Measurements from ENCODE around the gene PML.

DNA sequence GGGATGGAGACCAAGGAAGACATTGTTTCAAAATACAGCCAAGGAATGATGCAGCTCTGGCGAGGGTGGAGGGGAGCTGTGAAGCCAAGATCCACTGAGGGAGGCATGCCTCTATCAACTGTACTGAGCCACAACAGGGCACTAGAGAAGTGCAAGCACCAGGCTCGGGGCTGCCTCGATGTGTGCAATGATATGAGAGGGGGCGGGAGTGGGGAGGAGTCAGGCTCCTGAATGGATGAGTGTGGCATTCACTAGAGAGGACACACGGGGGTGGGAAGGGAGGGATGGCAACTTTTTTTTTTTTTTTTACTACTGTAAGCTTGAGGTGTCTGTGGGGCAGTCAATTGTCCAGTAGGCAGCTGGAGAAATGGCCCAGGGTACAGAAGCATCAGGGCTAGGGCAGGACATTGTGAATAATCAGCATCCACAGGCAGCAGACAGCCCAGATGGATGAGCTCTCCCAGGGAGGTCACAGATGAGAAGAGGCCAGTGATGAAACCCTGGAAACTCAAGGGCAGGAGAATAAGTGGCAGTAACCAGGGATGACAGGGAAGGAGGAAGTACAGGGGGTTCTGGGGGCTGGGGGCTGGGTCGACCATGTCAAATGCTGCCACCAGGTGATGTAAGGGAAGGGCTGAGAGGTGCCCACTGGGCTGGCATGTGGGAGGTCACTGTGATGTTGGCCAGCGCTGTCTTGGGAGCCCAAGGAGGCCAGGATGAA, 8.3 kb upstream of the PML start:
- TF ChIP-seq, protein P1, sequence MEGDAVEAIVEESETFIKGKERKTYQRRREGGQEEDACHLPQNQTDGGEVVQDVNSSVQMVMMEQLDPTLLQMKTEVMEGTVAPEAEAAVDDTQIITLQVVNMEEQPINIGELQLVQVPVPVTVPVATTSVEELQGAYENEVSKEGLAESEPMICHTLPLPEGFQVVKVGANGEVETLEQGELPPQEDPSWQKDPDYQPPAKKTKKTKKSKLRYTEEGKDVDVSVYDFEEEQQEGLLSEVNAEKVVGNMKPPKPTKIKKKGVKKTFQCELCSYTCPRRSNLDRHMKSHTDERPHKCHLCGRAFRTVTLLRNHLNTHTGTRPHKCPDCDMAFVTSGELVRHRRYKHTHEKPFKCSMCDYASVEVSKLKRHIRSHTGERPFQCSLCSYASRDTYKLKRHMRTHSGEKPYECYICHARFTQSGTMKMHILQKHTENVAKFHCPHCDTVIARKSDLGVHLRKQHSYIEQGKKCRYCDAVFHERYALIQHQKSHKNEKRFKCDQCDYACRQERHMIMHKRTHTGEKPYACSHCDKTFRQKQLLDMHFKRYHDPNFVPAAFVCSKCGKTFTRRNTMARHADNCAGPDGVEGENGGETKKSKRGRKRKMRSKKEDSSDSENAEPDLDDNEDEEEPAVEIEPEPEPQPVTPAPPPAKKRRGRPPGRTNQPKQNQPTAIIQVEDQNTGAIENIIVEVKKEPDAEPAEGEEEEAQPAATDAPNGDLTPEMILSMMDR (IDR thresholded peaks at IDR 0.05 in 8 of 11, conservative IDR thresholded peaks at IDR 0.05 in 3 of 11) = no peak
- TF ChIP-seq POLR2A (IDR thresholded peaks at IDR 0.05) = no peak
